GM12864 (cell line): ENCODE data around the gene CCBE1.

ENCODE experiments used
- DNase-seq: peaks from one replicate; pipeline ENCODE4 v3.0.0-alpha.2; 2011; ENCODE audit warnings: low read depth
- H3K4me3 ChIP-seq: 2 replicates; pipeline ENCODE4 v1.5.1; 2011; ENCODE audit warnings: mild to moderate bottlenecking, low read depth, low read length, control low read depth
- CTCF ChIP-seq: IDR thresholded peaks from 2 replicates; pipeline ENCODE4 v1.5.1; 2011; ENCODE audit warnings: low read depth, mild to moderate bottlenecking, moderate library complexity, low read length, control low read depth, inconsistent platforms; ENCODE audit errors: missing control alignments

Gene CCBE1

GRCh38 chr18:59624369-59624765 lies 72.9 kb downstream of the CCBE1 start:
- no peak for TF ChIP-seq CTCF
- no peak overlapping the region for H3K4me3 ChIP-seq
- DNase-seq = no peak

DNA sequence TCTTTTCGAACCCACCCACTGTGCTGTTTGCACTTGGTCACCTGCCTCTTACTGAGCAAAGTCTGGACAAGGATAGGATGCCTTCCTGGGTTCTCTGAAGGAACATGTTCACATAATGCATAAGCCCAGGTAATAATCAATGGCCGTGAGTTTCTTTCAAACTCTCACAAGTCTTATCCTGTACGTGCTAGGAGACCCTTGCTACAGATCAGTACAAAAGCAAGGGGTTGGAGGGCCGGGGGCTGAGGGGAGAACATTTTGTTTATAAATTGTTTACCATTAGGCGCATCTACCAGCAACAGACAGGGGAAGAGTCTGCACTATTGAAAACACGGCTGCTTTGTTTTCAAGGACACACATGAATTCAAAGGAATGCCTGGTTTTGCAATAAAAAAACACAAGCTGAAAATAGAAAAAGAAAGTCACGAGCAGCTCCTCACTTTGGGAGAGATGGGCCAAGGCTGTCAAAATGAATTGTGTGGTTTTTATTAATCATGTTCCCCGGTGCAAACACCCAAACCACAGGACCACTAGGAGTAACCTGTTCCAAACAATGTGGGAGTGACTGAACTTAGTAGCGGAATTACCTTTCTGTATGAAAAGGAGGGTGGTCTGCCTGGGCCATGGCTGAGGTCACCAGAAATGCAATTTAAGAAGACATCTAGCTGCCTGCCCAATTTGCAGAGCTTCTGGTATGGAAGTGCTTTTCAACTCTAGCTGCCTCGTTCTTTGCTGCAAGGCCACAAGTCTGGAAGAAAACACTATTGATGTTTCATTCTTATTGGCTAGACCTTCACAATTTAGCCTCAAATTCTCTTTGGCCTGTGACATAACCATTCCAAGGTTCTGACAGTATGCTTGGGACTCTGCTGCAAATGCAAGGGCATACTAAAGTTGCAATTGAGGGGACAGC lies 73.5 kb downstream of the CCBE1 start:
- DNase-seq = no peak
- H3K4me3 ChIP-seq = no peak overlapping the region
- TF ChIP-seq CTCF = no peak

- no peak overlapping the region for H3K4me3 ChIP-seq
- DNase-seq = no peak
- TF ChIP-seq CTCF = no peak
These were observed 76.2 kb downstream of the CCBE1 start for GRCh38 chr18:59621027-59621426.

DNA sequence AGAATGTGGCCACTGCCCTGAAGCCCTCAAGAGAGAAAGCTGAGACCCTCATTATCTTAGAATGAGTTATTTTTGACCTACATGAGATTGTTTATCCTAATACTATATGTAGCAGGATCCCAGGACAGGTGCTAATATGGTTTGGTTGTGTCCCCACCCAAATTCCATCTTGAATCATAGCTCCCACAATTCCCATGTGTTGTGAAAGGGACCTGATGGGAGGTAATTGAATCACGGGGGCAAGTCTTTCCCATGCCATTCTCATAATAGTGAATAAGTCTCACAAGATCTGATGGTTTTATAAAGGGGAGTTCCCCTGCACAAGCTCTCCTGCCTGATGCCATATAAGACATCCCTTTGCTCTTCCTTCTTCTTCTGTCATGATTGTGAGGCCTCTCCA lies 76.8 kb downstream of the CCBE1 start:
- no peak overlapping the region for H3K4me3 ChIP-seq
- TF ChIP-seq CTCF = no peak
- no peak for DNase-seq

DNA sequence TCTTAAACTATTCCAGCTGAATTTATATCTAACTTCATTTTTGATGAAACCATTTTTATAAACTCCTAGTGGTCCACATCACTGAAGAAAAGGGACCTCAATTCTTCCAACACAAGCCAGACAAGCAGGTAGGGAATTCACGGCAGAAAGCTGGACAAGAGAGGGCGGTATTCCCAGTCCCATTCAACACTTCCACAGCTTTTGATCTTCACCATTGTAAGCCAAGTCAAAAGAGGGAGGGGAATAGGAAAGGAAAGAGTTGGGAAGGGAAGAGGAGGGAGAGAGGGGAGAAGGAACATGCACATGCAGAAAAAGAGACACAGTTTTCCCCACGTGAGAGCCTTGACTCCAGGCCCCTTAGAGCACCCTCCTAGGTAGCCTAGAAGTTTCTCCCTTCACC lies 77.4 kb downstream of the CCBE1 start:
- no peak overlapping the region for H3K4me3 ChIP-seq
- TF ChIP-seq CTCF = no peak
- no peak for DNase-seq

GRCh38 chr18:59617468-59617932 lies 79.7 kb downstream of the CCBE1 start:
- DNase-seq = no peak
- no peak overlapping the region for H3K4me3 ChIP-seq
- TF ChIP-seq CTCF = no peak

GRCh38 chr18:59616501-59616900 lies 80.7 kb downstream of the CCBE1 start:
- H3K4me3 ChIP-seq = no peak overlapping the region
- no peak for TF ChIP-seq CTCF
- no peak for DNase-seq
